ENCODE results near the gene TMED9.
A peak's percentile ranks its signal among the peaks of the same experiment; 100 is the strongest.
"Not testable (repeated sequence)": the region's sequence is repeated elsewhere in the genome, so short reads cannot be mapped to it uniquely, and the experiment has no call there.

Gene TMED9

DNA sequence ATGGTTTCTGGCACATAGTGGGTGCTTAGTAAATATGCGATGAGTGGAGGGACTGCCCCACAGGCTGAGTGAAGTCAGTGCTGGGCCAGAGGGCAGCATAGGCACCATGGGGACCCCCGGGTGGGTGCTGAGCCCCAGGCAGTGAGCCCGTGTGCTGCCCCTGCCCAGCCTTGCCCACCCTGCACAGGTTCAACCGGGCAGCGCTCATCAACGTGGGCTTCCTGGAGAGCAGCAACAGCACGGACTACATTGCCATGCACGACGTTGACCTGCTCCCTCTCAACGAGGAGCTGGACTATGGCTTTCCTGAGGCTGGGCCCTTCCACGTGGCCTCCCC, 15.1 kb downstream of the TMED9 start:
- DNase-seq, result no peak

DNA sequence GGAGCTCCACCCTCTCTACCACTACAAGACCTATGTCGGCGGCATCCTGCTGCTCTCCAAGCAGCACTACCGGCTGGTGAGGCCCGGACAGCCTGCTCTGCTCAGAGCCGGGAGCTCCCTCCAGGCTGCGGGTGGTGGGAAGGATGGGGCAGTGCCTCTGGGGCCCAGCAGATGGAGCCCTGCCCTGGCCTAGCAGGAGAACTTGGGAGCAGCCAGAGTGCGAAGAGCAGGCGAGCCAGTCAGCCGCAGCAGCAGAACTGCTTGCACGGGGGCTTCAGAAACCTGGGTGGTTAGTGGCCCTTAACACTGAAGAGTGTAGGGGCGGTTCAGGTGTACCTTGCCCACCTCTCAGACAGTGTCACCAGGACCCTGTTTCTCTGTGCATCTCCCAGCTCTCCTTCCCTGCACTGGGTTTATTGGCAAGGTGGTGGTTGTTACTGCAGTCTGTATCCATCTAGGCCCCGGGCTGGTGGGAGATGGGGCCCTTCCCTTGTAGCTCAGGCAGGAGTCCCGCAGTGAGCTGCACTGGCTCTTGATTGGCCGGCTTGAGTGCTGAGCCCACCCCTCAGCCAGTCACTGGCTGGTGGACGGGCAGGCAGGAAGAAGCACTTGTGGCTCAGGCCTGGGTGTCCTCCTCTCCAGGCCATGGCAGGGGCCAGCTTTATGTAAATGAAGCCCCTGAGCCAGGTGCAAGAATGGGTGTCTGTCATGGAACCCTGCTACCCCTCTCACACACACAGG, 15.6 kb downstream of the TMED9 start:
- peak; percentile 45 to 57 for DNase-seq

DNA sequence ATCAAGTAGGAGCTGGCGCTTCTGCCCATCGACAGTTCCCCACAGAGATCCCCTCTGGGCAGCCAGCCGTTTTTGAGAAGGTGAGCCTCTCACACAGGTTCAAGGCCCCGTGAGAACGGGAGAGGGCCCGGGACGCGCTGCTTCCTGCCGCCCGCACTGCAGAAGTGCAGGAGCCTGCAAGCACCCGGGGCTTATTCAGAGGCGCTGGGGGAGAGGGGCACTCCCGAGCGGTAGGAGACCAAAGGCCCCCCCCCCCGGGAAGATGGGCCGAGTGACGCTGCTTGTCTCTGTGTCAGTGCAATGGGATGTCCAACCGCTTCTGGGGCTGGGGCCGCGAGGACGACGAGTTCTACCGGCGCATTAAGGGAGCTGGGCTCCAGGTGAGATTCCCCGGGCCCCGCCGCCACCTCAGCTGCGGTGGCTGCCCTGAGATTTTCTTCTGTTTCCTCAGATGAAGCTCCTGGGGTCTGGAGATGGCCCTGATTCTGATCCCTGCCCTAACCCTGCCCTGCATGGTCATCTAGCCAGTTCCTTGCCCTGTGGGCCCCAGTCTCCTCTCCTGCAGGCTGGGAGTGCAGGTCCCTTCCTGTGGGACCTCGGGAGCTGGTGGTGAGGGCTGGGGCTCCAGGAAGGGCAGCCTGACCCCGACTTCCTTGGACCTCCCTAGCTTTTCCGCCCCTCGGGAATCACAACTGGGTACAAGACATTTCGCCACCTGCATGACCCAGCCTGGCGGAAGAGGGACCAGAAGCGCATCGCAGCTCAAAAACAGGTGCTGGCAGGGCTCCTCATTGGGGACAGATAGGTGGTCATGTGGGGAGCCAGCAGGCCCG, 16.5 kb downstream of the TMED9 start:
- DNase-seq, result no peak

DNA sequence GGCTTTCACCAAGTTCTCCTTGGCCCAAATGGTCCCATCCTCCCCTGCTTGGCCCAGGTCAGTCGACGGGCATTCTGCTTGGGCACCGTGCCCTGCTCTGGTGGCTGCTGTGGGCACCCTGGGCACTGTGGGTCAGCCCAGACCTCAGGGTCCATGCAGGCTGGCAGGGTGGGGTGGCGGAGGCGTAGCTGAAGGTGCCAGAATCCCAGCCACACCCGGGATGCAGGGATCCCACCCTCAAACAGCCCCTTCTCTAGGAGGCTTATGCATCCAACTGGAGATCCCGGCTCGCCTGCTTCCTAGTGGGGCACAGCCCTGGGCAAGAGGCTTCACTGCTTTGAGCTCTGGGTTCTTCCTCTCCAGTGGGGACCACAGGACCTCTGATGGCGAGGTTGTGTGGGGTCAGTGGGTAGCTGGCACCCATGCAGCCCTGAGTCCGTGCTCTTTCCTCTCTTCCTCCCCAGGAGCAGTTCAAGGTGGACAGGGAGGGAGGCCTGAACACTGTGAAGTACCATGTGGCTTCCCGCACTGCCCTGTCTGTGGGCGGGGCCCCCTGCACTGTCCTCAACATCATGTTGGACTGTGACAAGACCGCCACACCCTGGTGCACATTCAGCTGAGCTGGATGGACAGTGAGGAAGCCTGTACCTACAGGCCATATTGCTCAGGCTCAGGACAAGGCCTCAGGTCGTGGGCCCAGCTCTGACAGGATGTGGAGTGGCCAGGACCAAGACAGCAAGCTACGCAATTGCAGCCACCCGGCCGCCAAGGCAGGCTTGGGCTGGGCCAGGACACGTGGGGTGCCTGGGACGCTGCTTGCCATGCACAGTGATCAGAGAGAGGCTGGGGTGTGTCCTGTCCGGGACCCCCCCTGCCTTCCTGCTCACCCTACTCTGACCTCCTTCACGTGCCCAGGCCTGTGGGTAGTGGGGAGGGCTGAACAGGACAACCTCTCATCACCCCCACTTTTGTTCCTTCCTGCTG, 17.4 kb downstream of the TMED9 start:
- no peak for DNase-seq

DNA sequence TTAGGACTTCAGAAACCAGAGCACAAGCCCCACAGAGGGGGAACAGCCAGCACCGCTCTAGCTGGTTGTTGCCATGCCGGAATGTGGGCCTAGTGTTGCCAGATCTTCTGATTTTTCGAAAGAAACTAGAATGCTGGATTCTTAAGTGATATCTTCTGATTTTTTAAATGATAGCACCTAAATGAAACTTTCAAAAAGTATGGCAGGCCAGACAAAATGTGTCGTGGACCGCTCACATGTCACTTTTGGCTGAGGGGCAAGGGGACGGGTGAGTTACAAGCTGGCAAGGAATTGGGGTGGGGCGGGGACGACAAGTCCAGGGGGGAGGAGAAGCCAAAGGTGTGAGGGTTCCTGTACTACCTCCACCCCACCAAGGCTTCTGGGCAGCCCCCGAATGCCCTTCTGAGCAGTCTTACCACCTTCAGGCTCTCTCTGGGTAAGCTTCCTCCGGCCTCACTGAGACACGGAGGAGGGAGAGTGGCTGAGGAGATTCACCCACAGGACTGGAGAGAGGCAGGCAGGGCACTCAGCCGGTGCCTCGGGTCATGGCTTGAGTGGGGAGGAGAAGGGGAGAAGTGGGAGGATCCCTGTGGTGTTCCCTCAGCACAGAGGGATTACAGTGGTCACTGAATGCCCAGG, 18.2 kb downstream of the TMED9 start:
- DNase-seq, result no peak

DNA sequence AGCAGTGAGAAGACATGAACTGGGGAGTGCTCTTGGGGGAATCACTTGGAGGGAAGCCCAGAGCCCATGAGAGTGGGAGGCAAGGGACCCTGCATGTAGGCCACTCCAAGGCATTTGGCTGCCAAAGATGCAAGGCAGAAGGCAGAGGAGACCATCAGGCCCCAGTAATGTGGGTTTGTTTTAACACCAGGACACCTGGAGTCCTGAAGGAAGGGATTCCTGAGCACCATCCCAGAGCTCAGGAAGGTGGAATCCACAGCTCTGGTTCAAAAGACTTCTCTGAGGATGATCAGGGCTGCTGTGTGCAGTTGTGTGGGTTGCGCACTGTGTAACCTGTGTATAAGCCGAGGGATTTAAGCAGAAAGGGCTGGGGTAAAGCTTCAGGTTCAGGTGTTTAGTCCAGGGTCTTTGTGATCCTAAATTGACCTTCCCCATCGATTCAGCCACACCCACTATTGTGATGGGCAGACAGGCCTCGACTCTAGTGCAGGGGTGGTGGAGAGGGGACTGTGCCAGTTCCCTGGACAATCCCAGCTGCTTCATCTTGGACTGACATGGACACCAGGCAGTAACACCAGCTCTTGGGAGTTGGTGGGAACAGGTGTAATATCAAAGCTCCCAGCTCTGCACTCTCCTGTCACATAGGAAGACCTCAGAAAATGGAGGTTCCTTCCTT, 18.9 kb downstream of the TMED9 start:
- no peak for DNase-seq

DNA sequence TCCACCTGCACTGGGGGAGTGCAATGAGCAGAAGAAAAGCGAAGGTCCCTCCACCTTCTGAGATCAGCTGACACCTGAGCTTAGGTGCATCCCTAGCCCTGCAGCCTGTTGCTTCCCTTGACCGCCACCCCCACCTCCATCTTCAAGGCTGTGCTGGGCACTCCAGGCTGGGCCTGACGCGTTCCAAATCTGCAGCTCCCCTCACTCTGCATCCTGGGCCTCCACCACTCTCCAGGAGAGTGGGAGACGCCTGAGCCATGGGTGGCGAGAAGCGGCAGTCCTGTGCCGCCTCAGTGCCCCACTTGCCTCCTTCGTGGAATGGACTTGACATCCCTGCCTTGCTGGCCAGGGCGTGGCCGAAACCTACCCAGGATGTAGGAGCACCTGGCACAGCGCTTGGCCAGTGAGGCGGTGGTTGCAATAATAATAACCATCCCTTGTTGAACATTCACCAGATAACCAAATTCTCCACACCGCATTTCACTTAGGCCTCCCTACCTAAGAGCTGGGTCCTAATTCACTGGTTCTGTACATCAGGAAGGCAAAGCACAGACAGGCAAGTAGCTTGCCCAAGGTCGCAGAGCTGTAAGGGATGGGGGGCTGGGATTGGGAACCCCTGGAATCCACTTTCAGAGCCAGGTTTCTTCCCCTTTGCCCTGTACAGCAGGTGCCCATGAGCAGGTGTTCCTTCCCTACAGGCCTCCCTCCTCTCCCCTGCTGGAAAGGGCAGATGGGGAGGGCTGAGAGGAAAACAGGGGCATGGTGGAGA, 19.6 kb downstream of the TMED9 start:
- no peak for DNase-seq

DNA sequence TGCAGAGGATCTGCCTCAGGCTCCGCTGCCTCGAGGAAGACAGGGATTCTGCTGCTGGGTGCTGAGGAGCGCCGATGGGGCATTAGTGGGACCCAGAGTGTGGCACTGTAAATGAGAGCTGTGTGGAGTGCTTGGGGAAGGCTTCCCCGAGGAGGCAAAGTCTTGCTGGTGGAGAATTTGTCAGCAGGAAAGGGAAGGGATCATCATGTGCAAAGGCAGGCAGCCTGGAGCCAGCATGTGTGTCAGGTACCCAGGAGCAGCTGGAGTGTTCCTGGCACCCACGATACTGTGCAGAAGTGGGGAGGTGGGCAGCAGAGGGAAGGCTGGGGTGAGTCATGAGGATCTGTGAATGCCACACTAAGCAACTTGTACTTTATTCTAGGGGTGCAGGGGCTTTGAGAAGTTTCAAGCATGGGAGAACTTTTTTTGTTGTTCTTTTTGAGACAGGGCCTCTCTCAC, 20.2 kb downstream of the TMED9 start:
- DNase-seq, result no peak

DNA sequence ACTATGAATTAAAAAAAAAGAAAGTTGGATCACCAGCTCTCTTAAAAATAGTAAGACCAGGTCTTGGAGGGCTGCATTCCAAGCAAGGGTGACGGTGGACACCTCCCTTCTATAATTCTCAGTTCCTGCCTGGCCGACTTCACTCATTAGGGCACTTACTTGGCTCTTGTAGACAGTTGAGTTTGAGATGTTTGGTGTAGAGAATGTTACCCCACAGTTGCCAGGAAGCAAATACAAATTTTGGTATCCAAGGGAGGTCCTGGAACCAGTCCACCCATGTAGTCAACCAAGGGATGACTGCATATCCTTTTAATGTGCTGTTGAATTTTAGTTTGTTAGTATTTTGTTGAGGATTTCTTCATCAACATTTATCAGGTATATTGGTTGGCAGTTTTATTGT, 28.6 kb downstream of the TMED9 start:
- no peak for DNase-seq

DNA sequence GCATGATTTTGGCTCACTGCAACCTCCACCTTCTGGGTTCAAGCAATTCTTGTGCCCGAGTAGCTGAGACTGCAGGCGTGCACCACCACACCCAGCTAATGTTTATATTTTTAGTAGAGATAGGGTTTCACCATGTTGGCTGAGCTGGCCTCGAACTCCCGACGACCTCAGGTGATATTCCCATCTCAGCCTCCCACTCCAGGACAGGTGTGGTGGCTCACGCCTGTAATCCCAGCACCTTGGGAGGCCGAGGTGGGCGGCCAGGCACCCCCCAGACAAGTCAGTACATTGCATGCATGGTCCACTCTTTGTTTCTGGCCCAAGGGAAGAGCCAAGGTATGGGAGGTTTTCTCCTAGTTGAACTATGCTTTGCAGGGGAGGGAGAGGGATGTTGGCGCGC, 32.2 kb downstream of the TMED9 start:
- not testable (repeated sequence) for DNase-seq

DNA sequence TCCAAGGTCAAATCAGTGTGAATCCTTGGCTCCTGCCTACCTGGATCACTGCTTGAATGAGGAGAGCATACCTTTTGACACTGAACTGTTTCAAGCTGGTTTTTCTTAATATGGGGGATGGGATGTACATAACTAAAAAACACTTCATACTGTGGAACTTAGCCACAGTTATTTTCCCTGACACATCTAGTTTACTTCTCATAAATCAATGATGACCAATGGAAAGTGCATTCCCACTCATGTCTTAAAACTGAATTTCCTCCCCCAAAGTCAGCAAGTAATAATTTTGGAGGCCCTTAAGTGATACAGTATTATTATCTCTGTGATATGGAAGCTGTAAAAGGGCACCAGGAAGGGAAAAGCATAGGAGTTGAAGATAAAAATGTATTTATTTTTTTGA, 38.2 kb downstream of the TMED9 start:
- DNase-seq, result not testable (repeated sequence)

DNA sequence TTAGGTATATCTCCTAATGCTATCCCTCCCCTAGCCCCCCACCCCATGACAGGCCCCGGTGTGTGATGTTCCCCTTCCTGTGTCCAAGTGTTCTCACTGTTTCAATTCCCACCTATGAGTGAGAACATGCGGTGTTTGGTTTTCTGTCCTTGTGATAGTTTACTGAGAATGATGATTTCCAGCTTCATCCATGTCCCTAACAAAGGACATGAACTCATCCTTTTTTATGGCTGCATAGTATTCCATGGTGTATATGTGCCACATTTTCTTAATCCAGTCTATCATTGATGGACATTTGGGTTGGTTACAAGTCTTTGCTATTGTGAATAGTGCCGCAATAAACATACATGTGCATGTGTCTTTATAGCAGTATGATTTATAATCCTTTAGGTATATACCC, 42.9 kb downstream of the TMED9 start:
- DNase-seq, result not testable (repeated sequence)

DNA sequence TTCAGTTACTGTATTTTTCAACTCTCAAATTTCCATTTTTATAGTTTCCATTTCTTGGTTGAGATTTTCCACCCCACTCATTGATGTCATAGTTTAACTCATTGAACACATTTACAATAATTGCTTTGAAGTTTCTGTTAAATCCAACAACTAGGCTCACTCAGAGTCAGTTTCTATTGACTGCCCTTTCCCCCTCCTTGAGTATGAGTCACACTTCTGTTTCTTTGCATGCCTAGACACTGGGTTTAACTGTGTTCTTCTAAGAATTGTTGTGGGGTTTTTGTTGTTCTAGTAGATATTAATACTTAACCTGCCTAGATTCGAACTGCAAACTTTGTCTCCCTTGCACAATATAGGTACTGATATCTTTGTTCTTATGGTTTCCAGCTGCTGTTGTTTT, 53.5 kb downstream of the TMED9 start:
- DNase-seq, result not testable (repeated sequence)
